ENCODE results near the gene IFNGR2. TPM values are rescaled to one million over a fixed set of nuclear protein-coding genes. Genes with fewer than 3 reads are reported as not detected.
A peak's percentile ranks its signal among the peaks of the same experiment; 100 is the strongest.

The IFNGR2 gene
- total and polyA plus RNA-seq, 2 of the 13 experiments (the other 11 are each of a cell fraction or from before 2014, with no cell fraction given), result 61.3 to 117 TPM

DNA sequence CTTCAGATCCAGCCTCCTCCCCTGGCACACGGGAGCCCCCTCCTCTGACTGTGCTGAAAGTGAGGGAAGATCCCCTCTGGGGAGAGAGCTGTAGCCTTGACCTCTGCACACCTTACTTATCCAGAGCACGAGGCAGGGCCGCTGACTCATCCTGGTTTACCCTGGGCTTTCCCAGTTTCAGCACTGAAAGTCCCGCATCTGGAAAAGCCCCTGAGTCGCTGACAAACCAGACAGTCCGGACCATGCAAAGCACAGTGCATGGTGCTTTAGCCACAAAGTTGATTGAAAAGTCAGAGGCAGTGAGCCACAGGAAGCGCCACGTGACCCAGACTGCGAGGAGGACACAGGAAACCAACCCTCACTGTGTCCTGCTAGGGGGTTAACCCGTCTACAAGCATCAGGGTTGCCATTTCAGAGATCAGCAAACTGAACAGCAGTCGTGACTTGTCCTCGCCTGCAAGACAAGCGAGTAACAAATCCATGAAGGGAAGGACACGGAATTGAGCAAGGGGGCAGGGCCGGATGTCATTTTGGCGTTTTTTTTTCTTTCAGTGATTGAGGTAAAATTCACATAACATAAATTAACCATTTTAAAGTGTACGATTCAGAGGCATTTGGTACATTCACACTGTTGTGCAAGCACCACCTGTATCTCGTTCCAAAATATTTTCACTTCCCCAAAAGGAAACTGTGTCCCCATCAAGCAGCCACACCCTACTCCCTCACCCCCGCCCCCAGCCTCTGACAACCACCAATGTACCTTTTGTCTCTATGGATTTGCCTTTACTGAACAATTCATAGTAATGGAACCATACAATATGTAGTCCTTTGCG is 19.9 kb upstream of the IFNGR2 start (continued):
- TF ChIP-seq, protein P1, sequence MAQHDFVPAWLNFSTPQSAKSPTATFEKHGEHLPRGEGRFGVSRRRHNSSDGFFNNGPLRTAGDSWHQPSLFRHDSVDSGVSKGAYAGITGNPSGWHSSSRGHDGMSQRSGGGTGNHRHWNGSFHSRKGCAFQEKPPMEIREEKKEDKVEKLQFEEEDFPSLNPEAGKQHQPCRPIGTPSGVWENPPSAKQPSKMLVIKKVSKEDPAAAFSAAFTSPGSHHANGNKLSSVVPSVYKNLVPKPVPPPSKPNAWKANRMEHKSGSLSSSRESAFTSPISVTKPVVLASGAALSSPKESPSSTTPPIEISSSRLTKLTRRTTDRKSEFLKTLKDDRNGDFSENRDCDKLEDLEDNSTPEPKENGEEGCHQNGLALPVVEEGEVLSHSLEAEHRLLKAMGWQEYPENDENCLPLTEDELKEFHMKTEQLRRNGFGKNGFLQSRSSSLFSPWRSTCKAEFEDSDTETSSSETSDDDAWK (CRISPR knock-in tag; IDR thresholded peaks at IDR 0.05), result no peak
- TF ChIP-seq ZNF292 (CRISPR knock-in tag; IDR thresholded peaks at IDR 0.05; ENCODE audit: borderline replicate concordance, low read depth), result peak; percentile 79; the same call in 1 of the 2 replicates
- TF ChIP-seq NPAS2 (CRISPR knock-in tag; IDR thresholded peaks at IDR 0.05; ENCODE audit: borderline replicate concordance), result no peak
- no peak for TF ChIP-seq FLYWCH1 (CRISPR knock-in tag; IDR thresholded peaks at IDR 0.05)
- TF ChIP-seq, protein P2, sequence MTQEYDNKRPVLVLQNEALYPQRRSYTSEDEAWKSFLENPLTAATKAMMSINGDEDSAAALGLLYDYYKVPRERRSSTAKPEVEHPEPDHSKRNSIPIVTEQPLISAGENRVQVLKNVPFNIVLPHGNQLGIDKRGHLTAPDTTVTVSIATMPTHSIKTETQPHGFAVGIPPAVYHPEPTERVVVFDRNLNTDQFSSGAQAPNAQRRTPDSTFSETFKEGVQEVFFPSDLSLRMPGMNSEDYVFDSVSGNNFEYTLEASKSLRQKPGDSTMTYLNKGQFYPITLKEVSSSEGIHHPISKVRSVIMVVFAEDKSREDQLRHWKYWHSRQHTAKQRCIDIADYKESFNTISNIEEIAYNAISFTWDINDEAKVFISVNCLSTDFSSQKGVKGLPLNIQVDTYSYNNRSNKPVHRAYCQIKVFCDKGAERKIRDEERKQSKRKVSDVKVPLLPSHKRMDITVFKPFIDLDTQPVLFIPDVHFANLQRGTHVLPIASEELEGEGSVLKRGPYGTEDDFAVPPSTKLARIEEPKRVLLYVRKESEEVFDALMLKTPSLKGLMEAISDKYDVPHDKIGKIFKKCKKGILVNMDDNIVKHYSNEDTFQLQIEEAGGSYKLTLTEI (CRISPR knock-in tag; conservative IDR thresholded peaks at IDR 0.05), result no peak
- peak; percentile 41; the same call in 1 of the 2 replicates for TF ChIP-seq TAF1 (CRISPR knock-in tag; IDR thresholded peaks at IDR 0.05)
- TF ChIP-seq KAT8 (CRISPR knock-in tag; IDR thresholded peaks at IDR 0.05), result peak; percentile 64
- no peak for TF ChIP-seq ATAD3A (CRISPR knock-in tag; IDR thresholded peaks at IDR 0.05)
- peak; percentile 64 for TF ChIP-seq SKI (IDR thresholded peaks at IDR 0.05; ENCODE audit: partially characterized antibody)
- no peak for TF ChIP-seq AGO2 (optimal IDR thresholded peaks at IDR 0.05; ENCODE audit: low read depth, low read length)
- no peak for TF ChIP-seq TP53 (CRISPR knock-in tag; conservative IDR thresholded peaks at IDR 0.05)
- TF ChIP-seq ERF (CRISPR knock-in tag; IDR thresholded peaks at IDR 0.05), result 0 out of 2 replicates have a peak, but pooled peaks have one; percentile 23
- TF ChIP-seq, protein P3, sequence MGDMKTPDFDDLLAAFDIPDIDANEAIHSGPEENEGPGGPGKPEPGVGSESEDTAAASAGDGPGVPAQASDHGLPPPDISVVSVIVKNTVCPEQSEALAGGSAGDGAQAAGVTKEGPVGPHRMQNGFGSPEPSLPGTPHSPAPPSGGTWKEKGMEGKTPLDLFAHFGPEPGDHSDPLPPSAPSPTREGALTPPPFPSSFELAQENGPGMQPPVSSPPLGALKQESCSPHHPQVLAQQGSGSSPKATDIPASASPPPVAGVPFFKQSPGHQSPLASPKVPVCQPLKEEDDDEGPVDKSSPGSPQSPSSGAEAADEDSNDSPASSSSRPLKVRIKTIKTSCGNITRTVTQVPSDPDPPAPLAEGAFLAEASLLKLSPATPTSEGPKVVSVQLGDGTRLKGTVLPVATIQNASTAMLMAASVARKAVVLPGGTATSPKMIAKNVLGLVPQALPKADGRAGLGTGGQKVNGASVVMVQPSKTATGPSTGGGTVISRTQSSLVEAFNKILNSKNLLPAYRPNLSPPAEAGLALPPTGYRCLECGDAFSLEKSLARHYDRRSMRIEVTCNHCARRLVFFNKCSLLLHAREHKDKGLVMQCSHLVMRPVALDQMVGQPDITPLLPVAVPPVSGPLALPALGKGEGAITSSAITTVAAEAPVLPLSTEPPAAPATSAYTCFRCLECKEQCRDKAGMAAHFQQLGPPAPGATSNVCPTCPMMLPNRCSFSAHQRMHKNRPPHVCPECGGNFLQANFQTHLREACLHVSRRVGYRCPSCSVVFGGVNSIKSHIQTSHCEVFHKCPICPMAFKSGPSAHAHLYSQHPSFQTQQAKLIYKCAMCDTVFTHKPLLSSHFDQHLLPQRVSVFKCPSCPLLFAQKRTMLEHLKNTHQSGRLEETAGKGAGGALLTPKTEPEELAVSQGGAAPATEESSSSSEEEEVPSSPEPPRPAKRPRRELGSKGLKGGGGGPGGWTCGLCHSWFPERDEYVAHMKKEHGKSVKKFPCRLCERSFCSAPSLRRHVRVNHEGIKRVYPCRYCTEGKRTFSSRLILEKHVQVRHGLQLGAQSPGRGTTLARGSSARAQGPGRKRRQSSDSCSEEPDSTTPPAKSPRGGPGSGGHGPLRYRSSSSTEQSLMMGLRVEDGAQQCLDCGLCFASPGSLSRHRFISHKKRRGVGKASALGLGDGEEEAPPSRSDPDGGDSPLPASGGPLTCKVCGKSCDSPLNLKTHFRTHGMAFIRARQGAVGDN (CRISPR knock-in tag; IDR thresholded peaks at IDR 0.05), result peak; percentile 93
- TF ChIP-seq TARDBP (CRISPR knock-in tag; IDR thresholded peaks at IDR 0.05), result peak; percentile 71; the same call in 1 of the 2 replicates
- no peak for TF ChIP-seq MAFG (CRISPR knock-in tag; IDR thresholded peaks at IDR 0.05)
- no peak for TF ChIP-seq ZNF850 (CRISPR knock-in tag; conservative IDR thresholded peaks at IDR 0.05)
- TF ChIP-seq SIN3A (IDR thresholded peaks at IDR 0.05; ENCODE audit: borderline replicate concordance, low read depth, low read length), result no peak
- TF ChIP-seq ZSCAN30 (CRISPR knock-in tag; IDR thresholded peaks at IDR 0.05), result no peak
- 0 out of 2 replicates have a peak, but pooled peaks have one; percentile 65 for TF ChIP-seq MZF1 (CRISPR knock-in tag; IDR thresholded peaks at IDR 0.05; ENCODE audit: borderline replicate concordance)
- TF ChIP-seq NCOR1 (IDR thresholded peaks at IDR 0.05; ENCODE audit: borderline replicate concordance, low read length), result no peak
- peak; percentile 52; the same call in 1 of the 2 replicates for TF ChIP-seq SNAPC2 (CRISPR knock-in tag; IDR thresholded peaks at IDR 0.05)
- TF ChIP-seq CHD4 (IDR thresholded peaks at IDR 0.05; ENCODE audit: borderline replicate concordance, low read length), result no peak

Measured in HepG2 (cell line).